Lung (tissue), 12 donors: ENCODE data around the gene GRIN2A. TPM values are rescaled to one million over a fixed set of nuclear protein-coding genes. Genes with fewer than 3 reads are reported as not detected.

Experiments
- ATAC-seq: fragments of 200-7000 bp; cut with Tn5 transposase; one replicate; pipeline ENCODE4 v1.9.1; 2020; ENCODE audit warnings: moderate number of reproducible peaks; ENCODE audit not compliant: insufficient read depth, low FRiP score
- DNase-seq, 3 donors: peaks; one replicate each; pipeline ENCODE4 v3.0.0-alpha.2; 2013 to 2017
- H3K27ac ChIP-seq, 2 donors: one replicate each; pipeline ENCODE4 v1.5.1; 2013; ENCODE audit warnings: mild to moderate bottlenecking in 2 of 2, moderate library complexity in 2 of 2, control low read depth in 1 of 2, inconsistent platforms in 1 of 2, low read depth in 1 of 2, low read length in 1 of 2
- H3K27me3 ChIP-seq, 3 donors: one replicate each; pipeline ENCODE4 v1.5.1; 2013; ENCODE audit warnings: low read length in 2 of 3; ENCODE audit not compliant: control insufficient read depth in 3 of 3, insufficient read depth in 3 of 3
- H3K36me3 ChIP-seq, 4 donors: one replicate each; pipeline ENCODE4 v1.5.1; 2013; ENCODE audit warnings: low read length in 4 of 4, mild to moderate bottlenecking in 1 of 4, moderate library complexity in 1 of 4; ENCODE audit not compliant: control insufficient read depth in 4 of 4, insufficient read depth in 4 of 4
- H3K4me1 ChIP-seq, 5 donors: one replicate each; pipeline ENCODE4 v1.5.1; 2013; ENCODE audit warnings: low read length in 5 of 5, mild to moderate bottlenecking in 2 of 5, moderate library complexity in 1 of 5; ENCODE audit not compliant: control insufficient read depth in 5 of 5, insufficient read depth in 5 of 5
- H3K4me3 ChIP-seq: one replicate; pipeline ENCODE4 v1.5.1; 2013; ENCODE audit warnings: mild to moderate bottlenecking, control low read depth, moderate library complexity
- H3K9ac ChIP-seq, 2 donors: one replicate each; pipeline ENCODE4 v1.5.1; 2013; ENCODE audit warnings: low read length in 2 of 2, control low read depth in 1 of 2; ENCODE audit not compliant: insufficient read depth in 1 of 2
- H3K9me3 ChIP-seq, 4 donors: one replicate each; pipeline ENCODE4 v1.5.1; 2013; ENCODE audit warnings: low read length in 3 of 4, mild to moderate bottlenecking in 1 of 4, moderate library complexity in 1 of 4; ENCODE audit not compliant: control insufficient read depth in 4 of 4, insufficient read depth in 3 of 4
- CTCF ChIP-seq: IDR thresholded peaks from 2 replicates; pipeline ENCODE4 v1.5.1; 2012; ENCODE audit warnings: mild to moderate bottlenecking; ENCODE audit errors: control extremely low read depth, extremely low read depth
- WGBS, 2 donors: extraction: QIAGEN DNeasy Blood & Tissue Kit; methylation state at CpG; one replicate each; pipeline ENCODE4 v1.1.7; 2013; 5-methylcytosine and 5-hydroxymethylcytosine counted together
- polyA plus RNA-seq, 2 donors: library from polyadenylated mRNA; stranded (reverse); fragments of 200-250 nt; gene quantifications; one replicate each; pipeline ENCODE4 v1.2.1, GENCODE V29; 2013
- total RNA-seq, 2 donors: library from RNA; depleted of rRNA in 1 of 2; stranded (reverse); fragments of >200 nt in 1 of 2; gene quantifications; one replicate each; pipeline ENCODE4 v1.2.1, GENCODE V29; 2014 to 2021
- donor health status: control.
- donor health status: control.
- donor health status: Bipolar disorder and iron deficiency.
- donor health status: healthy.
- donor health status: DM: yes; HTN: yes; CAD: no.

Gene GRIN2A
- total and polyA plus RNA-seq, 4 donors = 0.02 to 0.37 (median 0.10) TPM

GRCh38 chr16:10078541-10078949, 103.7 kb downstream of the GRIN2A start:
- Histone ChIP-seq H3K4me3 (no peak overlapping the region), H3K27ac (no peak overlapping the region), H3K9ac (no peak overlapping the region), H3K36me3 (no peaks in the 10 kb centered on the region), H3K9me3 (no peaks in the 10 kb centered on the region), H3K27me3 (no peaks in the 10 kb centered on the region), H3K4me1 (peaks cover 0 to 4% (median 0%) of the 10 kb centered on the region in 5 donors)
- WGBS, 2 donors = 53 to 73% methylated on average over 7 of the region's 7 CpGs
- ATAC-seq (no peak), DNase-seq (no peak)
- TF ChIP-seq CTCF = no peak

DNA sequence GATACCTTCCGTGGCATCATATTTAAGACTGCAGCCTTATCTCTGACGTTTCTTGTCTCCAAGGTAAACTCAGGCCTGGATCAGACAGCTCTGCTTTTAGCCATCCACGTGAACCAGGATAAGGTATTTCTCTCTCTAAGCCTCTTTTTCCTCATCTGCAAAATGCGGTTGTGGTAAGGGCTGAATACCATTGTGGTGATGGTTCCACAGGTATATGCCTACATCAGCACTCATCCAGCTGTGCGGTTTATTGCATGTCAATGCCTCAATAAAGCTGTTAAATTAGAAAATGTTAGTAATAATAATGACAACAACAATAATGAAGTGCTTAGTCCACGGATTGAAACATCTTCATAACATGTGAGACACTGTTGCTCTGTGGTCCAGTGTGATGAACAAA, 104.4 kb downstream of the GRIN2A start:
- TF ChIP-seq CTCF = no peak
- peaks cover 0 to 4% (median 0%) of the 10 kb centered on the region in 5 donors for H3K4me1 ChIP-seq
- no peak for DNase-seq
- no peak overlapping the region for H3K9ac ChIP-seq
- H3K27ac ChIP-seq = no peak overlapping the region
- H3K36me3 ChIP-seq = no peaks in the 10 kb centered on the region
- H3K4me3 ChIP-seq = no peak overlapping the region
- no peaks in the 10 kb centered on the region for H3K9me3 ChIP-seq
- WGBS, 2 donors = 83 to 91% methylated on average over 6 of the region's 6 CpGs
- ATAC-seq = no peak
- no peaks in the 10 kb centered on the region for H3K27me3 ChIP-seq

- ATAC-seq (no peak), DNase-seq (no peak)
- TF ChIP-seq CTCF = no peak
- Histone ChIP-seq H3K36me3 (no peaks in the 10 kb centered on the region), H3K9ac (no peak overlapping the region), H3K9me3 (no peaks in the 10 kb centered on the region), H3K4me3 (no peak overlapping the region), H3K27ac (no peak overlapping the region), H3K27me3 (no peaks in the 10 kb centered on the region), H3K4me1 (peaks cover 0 to 4% (median 0%) of the 10 kb centered on the region in 5 donors)
- WGBS, 2 donors = 92 to 97% methylated on average over 5 of the region's 5 CpGs
Measured at GRCh38 chr16:10076037-10076436, 106.2 kb downstream of the GRIN2A start.

DNA sequence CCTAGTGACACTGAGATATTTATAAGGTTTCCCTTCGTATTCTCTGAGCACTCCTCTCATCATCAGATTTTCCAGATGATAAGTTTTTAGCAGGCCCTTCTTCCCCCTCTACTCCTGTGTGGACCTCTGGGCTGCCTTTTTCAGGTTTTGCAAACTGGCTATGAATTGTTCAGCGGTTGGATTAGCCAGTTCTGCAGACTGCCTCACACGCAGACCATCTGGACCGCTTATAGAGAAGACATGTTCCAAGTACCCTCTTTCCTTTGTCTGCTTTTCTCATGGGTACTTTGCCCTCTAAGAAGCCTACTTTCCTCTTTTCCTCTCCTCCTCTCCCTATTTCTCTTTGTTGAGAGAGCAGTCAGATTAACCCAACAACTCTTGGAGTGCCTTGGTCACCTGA, 111.6 kb downstream of the GRIN2A start:
- TF ChIP-seq CTCF = no peak
- Histone ChIP-seq H3K4me1 (no peaks in the 10 kb centered on the region), H3K9me3 (peaks cover 0 to 3% (median 0%) of the 10 kb centered on the region in 4 donors), H3K4me3 (no peak overlapping the region), H3K9ac (no peak overlapping the region), H3K27ac (no peak overlapping the region), H3K27me3 (no peaks in the 10 kb centered on the region), H3K36me3 (no peaks in the 10 kb centered on the region)
- ATAC-seq (no peak), DNase-seq (no peak)
- 89 to 91% methylated on average over 4 of the region's 4 CpGs for WGBS, 2 donors
